HPDE6-E6E7 (cell line): Measurements from ENCODE around the gene BRD1.

Source experiments
- DNase-seq: peaks from one replicate; pipeline ENCODE4 v3.0.0; 2011; ENCODE audit warnings: missing footprints; ENCODE audit errors: extremely low spot score

The BRD1 gene

DNA sequence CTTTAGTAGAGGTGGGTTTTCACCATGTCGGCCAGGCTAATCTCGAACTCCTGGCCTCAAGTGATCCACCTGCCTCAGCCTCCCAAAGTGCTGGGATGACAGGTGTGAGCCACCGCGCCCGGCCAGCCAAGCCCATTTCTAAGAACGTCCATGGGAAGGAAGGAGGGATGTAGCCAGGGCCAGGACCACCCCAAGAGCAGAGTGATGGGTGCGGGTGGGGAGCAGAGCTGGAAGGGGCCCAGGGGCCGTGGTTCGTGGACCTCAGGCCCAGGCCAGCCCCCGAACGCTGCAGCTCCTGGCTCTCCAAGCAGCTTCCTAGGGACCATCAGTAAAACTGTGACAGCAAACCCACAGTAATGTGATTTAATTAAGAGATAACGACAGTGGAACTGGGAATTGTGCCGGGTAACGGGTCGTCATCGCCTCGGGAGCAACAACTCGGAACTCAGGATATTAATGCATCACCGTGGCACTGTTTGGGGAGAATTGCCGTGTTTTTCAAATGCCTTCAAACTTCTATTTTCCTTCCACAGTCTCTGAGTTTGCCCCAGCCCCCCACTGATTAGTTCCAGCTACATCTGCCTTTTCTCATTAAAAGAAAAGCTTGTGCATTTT, 74.3 kb downstream of the BRD1 start:
- no peak for DNase-seq

DNA sequence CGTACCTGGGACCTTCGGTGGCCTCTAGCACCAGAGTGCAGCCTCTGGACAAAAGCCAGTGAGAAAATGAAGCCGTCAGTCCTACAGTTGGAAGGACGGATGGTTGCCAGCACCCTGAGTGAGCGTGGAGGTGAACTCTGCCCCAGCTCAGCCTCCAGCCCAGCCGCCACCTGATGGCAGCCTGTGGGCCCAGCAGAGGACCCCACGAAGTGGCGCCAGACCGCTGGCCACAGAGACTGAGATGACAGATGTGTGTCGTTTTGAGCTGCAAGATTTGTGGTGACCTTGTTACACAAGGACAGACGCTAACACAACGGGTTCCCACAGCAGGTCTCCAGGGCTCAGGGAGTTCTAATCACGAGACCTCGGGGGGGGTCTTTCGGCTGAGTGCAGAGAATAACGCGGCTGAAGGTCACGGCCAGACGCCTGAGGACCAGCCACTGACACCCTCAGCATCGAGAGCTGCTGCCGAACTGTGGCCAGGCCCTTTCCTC, 75.0 kb downstream of the BRD1 start:
- no peak for DNase-seq

DNA sequence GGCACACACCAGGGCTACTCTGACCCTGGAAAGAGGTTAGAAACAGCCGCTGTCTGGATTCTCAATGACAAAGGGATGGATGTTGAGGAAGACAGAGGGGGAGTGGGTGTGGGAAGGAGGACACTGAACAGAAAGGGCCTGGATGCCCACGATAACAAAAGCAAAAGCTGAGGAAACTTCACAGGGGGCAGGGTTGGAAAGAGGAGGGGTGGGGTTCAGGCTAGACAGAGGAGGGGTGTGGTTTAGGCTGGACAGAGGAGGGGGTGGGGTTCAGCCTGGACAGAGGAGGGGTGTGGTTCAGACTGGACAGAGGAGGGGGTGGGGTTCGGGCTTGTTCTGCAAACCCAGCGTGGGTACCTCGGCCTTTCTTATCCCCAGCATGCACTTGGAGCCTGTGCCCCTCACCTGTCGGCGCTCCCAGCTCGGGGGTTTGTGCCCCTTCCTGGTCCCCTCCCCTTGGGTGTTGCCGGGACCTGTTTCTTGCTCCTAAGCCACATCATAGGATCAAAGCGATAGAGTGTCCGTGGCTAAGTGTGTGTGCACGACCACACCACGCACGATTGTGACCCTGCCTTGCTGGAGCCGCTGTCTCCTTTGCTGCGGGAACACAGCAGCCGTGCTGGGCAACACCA, 75.6 kb downstream of the BRD1 start:
- DNase-seq = no peak

DNA sequence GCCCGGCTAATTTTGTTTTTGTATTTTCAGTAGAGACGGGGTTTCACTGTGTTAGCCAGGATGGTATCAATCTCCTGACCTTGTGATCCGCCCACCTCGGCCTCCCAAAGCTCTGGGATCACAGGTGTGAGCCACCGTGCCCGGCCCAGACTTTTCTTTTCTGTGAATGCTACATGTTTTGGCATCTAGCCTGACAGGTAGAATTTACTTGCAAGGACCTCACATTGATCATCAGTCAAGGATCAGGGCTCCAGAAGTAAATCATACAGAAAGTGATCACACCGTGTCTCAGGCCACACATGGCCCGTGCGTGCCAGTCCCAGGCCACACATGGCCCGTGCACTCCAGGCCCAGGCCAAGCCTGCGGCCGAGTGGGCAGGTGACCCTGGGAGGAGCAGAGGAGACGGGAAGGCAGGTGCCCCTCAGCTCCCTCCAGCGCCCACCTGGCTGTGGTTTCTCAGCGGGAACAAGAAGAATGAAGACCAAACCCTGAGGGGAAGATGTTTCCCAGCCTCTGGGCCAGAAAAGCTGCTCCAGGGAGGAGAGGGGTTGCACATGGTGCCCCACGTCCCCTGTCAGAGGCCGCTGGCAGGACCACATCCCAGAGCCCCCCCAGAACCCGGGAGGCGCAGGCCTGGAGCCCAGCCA, 76.2 kb downstream of the BRD1 start:
- no peak for DNase-seq

DNA sequence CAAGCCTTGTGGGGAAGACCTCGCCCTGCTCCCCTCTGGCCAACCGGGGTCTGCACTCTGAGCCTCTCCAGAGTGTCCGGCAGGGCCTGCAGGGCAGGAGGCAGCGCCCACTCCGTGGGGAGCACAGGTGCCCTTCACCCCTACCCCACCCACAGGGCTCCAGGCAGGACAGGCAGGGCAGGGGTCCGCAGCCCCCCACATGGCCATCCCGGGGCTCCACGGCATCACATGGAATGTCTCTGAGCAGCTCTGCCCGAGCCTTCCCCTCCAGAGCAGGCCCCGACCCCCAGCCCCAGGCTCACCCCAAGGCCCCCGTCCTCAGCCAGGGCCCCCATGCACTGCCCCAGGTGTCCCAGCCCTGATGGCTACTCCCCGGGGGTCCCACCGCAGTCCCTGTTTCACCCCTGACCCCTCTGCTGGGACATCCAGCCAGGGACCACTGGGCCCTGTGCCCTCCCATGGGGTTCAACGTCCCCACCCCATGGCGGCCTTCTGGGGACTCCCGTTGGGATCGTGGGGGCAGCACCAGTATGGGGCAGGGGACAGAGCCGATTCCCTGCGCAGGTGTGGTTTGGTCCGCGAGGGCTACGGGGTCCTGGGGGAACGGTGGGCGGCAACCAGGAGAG, 77.7 kb downstream of the BRD1 start:
- no peak for DNase-seq

DNA sequence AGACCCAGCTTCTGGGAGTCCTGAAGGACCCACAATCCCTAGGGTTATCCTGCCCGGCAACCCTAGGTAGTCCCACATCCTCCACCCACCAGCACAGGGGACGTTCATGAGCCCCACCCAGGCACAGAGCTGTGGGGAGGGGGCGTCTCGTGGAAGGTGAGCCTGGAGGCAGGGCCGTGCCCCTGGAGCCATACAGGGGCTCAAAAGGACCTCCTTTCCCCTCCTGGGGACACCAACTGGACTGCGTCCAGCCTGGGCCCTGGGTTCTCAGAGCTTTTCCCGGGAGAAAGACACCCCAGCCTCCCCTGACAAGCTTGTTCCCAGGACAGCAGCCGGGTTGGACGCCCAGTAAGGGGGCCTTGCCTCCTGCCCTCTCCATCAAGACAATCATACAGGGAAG, 78.4 kb downstream of the BRD1 start:
- no peak for DNase-seq

DNA sequence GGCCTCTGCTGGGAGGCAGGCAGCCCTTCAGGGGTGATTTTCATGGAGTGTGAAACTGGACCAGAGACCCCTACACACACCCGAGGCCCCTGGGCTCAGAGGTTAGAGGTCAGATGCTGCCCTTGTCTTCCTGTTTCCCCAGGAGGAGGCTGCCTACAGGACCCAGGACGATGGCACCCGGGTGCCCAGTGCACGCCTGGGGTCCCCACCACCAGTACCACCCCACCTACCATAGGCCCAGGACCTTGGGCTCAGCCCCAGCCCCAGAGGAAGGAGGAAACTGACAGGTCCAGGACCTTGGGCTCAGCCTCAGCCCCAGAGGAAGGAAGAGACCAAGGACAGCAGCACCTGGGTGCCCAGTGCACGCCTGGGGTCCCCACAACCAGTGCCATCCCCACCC, 79.2 kb downstream of the BRD1 start:
- no peak for DNase-seq

DNA sequence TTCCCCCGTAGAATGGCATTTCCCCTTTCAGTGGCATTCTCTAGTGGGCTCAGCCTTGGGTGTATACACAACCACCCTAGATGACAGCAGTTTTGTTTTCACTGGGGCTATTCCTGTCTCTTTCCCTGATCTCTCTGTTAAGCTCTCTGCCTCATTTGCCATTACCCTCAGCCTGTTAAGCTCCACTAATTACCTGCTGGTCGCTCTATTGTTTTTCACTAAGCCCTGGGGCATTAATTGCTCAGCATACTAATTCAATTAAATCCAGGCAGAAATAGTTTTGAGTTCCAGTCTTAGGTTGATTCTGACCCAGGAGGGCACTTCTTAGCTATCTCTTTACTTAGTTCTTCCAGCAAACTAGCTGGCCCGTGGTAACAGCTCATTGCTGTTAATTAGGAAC, 80.0 kb downstream of the BRD1 start:
- DNase-seq = no peak

DNA sequence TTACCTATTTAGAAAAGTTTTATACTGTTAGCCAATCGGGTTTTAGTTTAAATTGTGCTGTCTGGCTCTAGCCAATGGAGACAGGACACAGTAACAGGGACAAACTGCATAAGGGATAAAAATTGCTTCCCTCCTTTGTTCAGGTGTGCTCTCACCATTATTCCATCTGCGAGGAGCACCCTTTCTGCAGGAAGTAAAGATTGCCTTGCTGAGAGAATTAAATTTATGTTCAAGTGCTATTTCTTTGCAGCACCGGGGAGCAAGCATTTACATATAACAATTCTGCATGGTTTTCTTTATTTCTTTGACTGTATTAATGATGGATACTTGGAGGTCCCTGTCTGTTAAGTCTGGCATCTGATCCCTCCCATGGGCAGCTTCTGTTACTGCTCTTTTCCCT, 80.5 kb downstream of the BRD1 start:
- DNase-seq = no peak

DNA sequence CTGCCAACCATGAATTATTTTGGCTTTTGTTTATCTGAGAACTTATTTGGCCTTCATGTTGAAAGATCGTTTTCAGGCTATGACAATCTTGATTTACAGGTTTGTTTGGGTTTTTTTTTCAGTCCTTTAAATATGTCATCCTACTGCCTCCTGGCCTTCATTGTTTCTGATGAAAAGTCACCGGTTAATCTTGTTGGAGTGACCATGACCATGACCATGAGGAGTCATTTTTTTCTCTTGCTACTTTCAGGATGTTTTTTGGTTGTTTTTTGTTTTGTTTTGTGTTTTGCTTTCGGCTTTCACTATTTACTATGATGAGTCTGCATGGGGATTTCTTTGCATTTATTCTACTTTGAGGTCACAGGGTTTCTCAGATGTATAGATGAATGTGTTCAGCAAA, 81.6 kb downstream of the BRD1 start:
- DNase-seq = no peak

DNA sequence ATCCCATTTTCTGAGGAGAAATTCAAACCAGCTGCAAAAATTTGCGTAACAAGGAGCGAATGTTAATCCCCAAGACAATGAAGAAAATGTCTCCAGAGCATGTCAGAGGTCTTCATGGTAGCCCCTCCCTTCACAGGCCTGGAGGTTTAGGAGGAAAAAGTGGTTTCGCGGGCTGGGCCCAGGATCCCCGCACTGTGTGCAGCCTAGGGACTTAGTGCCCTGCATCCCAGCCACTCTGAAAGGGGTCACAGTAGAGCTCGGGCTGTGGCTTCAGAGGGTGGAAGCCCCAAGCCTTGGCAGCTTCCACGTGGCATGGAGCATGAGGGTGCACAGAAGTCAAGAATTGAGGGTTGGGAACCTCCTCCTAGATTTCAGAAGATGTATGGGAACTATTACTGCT, 87.4 kb downstream of the BRD1 start:
- no peak for DNase-seq

DNA sequence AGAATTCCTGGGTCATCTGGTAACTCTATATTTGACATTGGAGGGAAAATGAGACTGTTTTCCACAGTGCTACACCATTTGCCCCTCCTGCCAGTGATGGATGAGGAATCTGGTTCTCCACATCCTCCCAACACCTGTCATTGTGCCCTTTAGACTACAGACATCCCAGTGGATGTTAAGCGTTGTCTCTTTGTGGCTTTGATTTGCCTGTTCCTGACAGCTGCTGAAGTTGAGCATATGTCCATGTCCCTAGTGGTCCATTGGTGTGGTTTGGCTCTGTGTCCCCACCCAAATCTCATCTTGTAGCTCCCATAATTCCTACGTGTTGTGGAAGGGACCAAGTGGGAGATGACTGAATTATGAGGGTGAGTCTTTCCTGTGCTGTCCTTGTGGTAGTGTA, 88.5 kb downstream of the BRD1 start:
- no peak for DNase-seq

DNA sequence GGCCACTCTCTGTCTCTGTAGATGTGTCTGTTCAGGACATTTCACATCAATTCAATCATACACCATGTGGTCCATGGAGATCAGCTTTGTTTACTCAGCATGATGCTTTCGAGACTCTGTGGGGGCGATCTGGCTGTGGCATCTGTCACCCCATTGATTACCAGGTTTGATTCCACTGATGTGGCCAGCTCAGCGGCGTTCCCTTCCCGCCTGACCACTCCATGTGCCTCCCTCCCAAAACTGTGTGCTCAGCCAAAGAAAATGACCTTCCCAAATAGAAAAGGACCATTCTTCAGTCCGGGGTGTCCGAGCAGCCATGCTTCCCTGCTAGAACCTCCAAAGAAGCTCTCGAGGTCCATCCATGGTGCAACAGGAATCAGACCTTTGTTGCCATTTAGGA, 89.1 kb downstream of the BRD1 start:
- DNase-seq = no peak

DNA sequence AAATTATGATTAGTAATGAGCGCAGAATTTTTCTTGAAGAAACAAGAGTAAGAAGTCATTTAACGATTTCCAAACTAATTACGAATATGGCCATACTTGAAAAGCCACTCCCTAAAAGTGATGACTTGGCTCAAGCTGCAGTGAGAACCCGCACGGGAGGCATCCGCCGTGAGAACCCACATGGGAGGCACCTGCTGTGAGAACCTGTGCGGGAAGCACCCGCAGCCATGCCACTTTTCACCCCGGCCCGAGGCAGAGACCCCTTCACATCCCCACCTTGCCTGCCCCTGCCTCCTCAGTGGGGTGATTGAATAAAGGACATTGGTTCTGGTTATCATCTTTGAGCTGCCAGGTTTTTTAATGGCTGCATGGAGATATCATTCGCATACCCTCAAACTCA, 89.7 kb downstream of the BRD1 start:
- no peak for DNase-seq

DNA sequence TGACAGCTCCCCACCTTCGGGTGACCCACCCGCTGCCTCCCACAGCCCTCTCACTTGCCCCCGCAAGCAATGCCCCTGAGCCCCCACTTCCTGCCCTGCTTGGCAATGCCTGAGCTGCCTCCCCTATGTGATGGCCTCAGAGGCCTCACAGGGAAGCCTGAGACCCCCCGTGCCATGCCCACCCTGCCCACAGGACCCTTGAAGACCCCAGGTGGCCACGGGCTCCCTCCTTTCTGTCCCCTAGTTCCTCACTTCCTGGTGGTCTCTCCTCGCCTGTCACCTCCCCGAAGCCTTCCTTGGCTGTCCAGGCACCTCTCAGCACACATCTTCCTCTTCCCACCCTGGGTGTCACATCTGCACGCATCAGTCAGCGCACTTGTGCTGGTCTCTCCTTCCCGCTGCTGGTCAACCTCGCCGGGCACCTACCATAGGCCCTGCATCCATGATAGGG, 90.5 kb downstream of the BRD1 start:
- no peak for DNase-seq

DNA sequence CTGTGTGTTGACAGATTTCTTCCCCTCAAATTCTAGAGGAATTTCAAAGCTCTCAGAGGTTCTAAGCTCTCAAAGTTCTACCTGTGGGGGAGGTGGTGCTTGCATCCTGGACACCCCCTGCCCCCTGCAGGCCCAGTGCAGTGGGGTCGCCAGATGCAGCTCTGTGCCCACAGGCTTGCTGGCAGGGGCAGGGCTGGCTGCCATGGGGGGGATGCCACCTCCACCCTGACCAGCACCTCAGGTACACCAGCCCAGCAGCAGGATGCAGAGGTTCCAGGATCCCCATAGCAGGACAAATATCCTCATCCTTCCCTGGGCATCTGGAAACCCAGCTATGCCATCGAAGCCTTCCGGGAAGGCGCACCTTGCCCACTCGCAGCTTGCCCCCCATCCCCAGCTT, 91.1 kb downstream of the BRD1 start:
- no peak for DNase-seq

DNA sequence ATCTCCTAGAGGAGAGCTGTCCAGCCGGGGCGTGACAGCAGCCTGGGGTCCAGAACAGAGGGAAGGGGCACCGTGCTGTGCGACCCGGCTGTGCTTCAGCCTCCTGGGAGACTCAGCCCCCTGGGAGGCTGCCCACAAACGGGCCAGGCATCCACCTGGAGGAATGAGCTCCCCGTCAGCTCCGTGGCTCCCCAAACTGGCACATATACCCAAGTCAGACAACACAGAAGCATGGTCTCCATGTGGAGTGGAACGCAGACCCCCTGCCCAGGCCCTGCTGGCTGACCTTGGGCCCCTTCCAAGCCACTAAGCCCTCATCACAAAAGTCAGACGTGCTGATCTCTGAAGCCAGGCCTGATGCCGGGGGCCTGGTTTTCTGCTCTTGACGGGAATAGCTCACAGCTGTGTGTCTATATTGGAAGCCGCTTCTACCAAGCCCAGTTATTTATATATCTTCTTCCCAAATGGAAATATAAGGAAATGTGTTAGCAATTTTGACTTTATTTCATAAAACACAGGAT, 91.7 kb downstream of the BRD1 start:
- DNase-seq = no peak

DNA sequence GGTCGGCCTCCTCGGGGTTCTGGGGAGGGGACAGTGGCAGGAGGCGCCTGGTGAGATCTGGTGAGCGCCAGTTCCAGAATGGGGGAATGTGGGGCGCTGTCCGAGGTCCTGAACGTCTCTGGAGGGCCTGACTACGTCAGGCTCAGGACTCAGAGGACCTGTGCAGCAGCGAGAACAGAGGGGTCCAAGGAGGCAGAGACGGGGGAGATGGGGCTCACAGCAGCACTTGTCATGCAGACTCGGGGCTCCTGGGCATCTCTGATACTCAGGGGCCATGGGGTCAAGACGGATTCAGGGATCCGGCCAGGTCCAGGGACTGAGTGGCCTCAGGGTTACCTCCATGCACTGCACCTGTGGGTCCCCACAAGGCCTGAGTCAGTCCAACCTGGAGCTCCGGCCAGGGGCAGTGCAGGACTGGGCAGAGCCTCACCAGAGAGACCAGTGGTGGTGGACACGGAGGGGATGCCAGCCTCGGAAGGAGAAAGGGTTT, 92.2 kb downstream of the BRD1 start:
- no peak for DNase-seq

DNA sequence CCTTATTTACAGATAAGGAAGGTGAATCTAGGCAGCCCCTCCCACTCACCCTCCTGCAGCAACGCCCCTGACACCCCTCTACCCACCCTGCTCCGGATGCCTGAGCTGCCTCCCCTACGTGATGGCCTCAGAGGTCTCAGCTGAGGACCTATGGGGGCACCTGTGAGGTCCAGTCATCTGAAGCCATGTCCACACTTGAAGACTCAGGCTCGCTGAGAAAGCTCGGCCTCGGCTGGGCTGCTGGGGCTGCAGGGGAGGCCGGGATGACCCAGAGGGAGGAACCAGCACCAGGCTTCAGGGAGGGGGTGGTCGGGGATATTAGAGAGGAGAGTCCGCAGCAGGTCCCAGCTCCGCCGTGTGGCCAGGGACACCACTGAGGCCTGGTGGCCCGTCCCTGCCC, 92.8 kb downstream of the BRD1 start:
- DNase-seq = no peak

DNA sequence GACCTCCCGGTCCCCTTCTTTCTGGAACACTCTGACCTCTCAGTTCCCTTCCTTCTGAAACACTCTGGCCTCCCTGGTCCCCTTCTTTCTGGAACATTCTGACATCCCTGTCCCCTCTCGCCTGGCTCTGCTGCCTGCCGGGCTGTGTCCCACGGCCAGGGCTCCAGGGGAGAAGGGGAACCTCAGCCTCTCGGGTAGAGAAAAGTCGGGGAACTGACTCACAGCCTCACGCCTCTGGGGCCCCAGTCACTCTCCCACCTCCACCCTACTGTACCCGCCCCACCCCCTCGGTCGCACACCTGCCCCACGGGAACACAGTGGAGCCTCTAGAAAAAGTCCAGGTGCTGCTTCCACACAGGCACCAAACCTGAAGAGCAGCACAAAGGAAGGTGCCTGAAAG, 93.3 kb downstream of the BRD1 start:
- DNase-seq = no peak

DNA sequence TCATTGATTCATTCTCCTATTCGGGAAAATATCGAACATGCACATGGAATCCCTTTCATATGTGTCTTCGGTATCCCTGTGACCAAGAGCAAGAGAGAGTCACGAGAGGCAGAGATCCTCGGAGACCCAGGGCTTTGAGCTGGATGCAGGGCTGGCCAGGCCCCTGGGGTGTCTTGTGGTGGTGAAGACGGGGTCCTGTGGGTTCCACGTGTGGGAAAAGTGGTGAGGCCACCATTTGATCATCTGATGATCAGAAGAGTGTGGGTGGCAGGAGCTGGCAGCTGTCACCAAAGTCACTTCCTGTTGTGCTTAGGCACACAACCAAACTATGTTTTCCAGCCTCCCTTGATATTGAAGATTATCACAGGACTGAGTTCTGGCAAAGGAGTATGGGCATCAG, 94.0 kb downstream of the BRD1 start:
- DNase-seq = no peak

DNA sequence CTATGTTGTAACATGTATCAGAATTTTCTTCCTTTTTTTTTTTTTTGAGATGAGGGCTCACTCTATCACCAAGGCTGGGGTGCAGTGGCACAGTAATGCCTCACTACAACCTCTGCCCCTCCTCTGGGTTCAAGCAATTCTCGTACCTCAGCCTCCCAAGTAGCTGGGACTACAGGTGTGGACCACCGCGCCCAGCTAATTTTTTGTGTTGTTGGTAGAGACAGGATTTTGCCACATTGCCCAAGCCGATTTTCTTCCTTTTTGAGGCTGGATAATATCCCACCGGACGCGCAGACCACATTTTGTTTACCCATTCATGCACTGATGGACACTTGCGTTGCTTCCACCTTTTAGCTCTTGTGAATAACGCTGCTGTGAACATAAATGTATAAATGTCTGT, 97.0 kb downstream of the BRD1 start:
- DNase-seq = no peak
